ENCODE measurements around the gene RIPOR3.

The RIPOR3 gene

GRCh38 chr20:50670126-50670862, 21.0 kb downstream of the RIPOR3 start:
- Histone ChIP-seq H2AFZ (ENCODE audit: low read length) (no peak overlapping the region), H3K79me2 (ENCODE audit: insufficient read depth, low read length) (no peaks in the 10 kb centered on the region), H3K4me2 (ENCODE audit: low read length) (no peak overlapping the region)

DNA sequence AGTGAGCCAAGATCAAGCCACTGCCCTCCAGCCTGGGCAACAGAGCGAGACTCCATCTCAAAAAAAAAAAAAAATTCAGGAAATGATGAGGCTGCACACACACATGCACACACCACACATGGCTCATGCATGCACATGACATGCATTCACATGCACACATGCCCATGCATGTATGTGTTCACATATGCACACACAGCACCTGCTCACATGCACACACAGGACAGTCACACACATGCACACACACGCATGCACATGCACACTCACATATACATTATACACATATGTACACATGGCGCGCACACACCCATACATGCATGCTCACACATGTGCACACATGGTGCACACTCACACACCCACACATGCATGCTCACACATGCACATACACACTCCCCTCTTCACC, 22.5 kb downstream of the RIPOR3 start:
- no peak overlapping the region for H3K9ac ChIP-seq (ENCODE audit: low read length)
- no peaks in the 10 kb centered on the region for H3K4me1 ChIP-seq (ENCODE audit: insufficient read depth, low read length, severe bottlenecking)
- H3K9me3 ChIP-seq (ENCODE audit: low read length): no peaks in the 10 kb centered on the region
- H3K4me2 ChIP-seq (ENCODE audit: low read length): no peak overlapping the region
- no peak overlapping the region for H3K4me3 ChIP-seq (ENCODE audit: low read depth, low read length, poor library complexity, severe bottlenecking)
- no peaks in the 10 kb centered on the region for H4K20me1 ChIP-seq (ENCODE audit: insufficient read depth, low read length)
- TF ChIP-seq, protein P1, sequence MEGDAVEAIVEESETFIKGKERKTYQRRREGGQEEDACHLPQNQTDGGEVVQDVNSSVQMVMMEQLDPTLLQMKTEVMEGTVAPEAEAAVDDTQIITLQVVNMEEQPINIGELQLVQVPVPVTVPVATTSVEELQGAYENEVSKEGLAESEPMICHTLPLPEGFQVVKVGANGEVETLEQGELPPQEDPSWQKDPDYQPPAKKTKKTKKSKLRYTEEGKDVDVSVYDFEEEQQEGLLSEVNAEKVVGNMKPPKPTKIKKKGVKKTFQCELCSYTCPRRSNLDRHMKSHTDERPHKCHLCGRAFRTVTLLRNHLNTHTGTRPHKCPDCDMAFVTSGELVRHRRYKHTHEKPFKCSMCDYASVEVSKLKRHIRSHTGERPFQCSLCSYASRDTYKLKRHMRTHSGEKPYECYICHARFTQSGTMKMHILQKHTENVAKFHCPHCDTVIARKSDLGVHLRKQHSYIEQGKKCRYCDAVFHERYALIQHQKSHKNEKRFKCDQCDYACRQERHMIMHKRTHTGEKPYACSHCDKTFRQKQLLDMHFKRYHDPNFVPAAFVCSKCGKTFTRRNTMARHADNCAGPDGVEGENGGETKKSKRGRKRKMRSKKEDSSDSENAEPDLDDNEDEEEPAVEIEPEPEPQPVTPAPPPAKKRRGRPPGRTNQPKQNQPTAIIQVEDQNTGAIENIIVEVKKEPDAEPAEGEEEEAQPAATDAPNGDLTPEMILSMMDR (IDR thresholded peaks at IDR 0.05; ENCODE audit: low read length): no peak
- TF ChIP-seq EZH2 (IDR thresholded peaks at IDR 0.05; ENCODE audit: borderline replicate concordance, low read length): no peak
- H3K36me3 ChIP-seq (ENCODE audit: insufficient read depth, low read length): no peaks in the 10 kb centered on the region
- no peaks in the 10 kb centered on the region for H3K79me2 ChIP-seq (ENCODE audit: insufficient read depth, low read length)
- no peak overlapping the region for H3K27ac ChIP-seq (ENCODE audit: low read depth, low read length, poor library complexity, severe bottlenecking)
- H3K27me3 ChIP-seq (ENCODE audit: insufficient read depth, low read length): 0 out of 2 replicates have a peak, but pooled peaks cover 4% of the 10 kb centered on the region
- H3K9me2 ChIP-seq (ENCODE audit: low read depth, low read length): no peaks in the 10 kb centered on the region
- no peaks in the 10 kb centered on the region for H3F3A ChIP-seq (ENCODE audit: insufficient read depth, low read length)
- no peak overlapping the region for H2AFZ ChIP-seq (ENCODE audit: low read length)

More at GRCh38 chr20:50670126-50670862, 21.0 kb downstream of the RIPOR3 start:
- no peak for TF ChIP-seq EZH2 (IDR thresholded peaks at IDR 0.05; ENCODE audit: borderline replicate concordance, low read length)
- TF ChIP-seq, protein P1 (IDR thresholded peaks at IDR 0.05; ENCODE audit: low read length): no peak
- Histone ChIP-seq H3F3A (ENCODE audit: insufficient read depth, low read length) (no peaks in the 10 kb centered on the region), H3K9ac (ENCODE audit: low read length) (no peak overlapping the region), H3K27ac (ENCODE audit: low read depth, low read length, poor library complexity, severe bottlenecking) (no peak overlapping the region), H3K27me3 (ENCODE audit: insufficient read depth, low read length) (0 out of 2 replicates have a peak, but pooled peaks cover 4% of the 10 kb centered on the region), H4K20me1 (ENCODE audit: insufficient read depth, low read length) (no peaks in the 10 kb centered on the region), H3K9me2 (ENCODE audit: low read depth, low read length) (no peaks in the 10 kb centered on the region), H3K9me3 (ENCODE audit: low read length) (no peaks in the 10 kb centered on the region), H3K36me3 (ENCODE audit: insufficient read depth, low read length) (no peaks in the 10 kb centered on the region), H3K4me1 (ENCODE audit: insufficient read depth, low read length, severe bottlenecking) (no peaks in the 10 kb centered on the region), H3K4me3 (ENCODE audit: low read depth, low read length, poor library complexity, severe bottlenecking) (no peak overlapping the region)

- no peaks in the 10 kb centered on the region for H3K79me2 ChIP-seq (ENCODE audit: insufficient read depth, low read length)
- no peak overlapping the region for H3K4me2 ChIP-seq (ENCODE audit: low read length)
- no peaks in the 10 kb centered on the region for H4K20me1 ChIP-seq (ENCODE audit: insufficient read depth, low read length)
- H2AFZ ChIP-seq (ENCODE audit: low read length): no peak overlapping the region
- 0 out of 2 replicates have a peak, but pooled peaks cover 4% of the 10 kb centered on the region for H3K27me3 ChIP-seq (ENCODE audit: insufficient read depth, low read length)
- H3K27ac ChIP-seq (ENCODE audit: low read depth, low read length, poor library complexity, severe bottlenecking): no peak overlapping the region
- no peaks in the 10 kb centered on the region for H3K9me2 ChIP-seq (ENCODE audit: low read depth, low read length)
- TF ChIP-seq, protein P1 (IDR thresholded peaks at IDR 0.05; ENCODE audit: low read length): no peak
- TF ChIP-seq EZH2 (IDR thresholded peaks at IDR 0.05; ENCODE audit: borderline replicate concordance, low read length): no peak
- no peak overlapping the region for H3K9ac ChIP-seq (ENCODE audit: low read length)
- H3F3A ChIP-seq (ENCODE audit: insufficient read depth, low read length): no peaks in the 10 kb centered on the region
- no peaks in the 10 kb centered on the region for H3K36me3 ChIP-seq (ENCODE audit: insufficient read depth, low read length)
- no peaks in the 10 kb centered on the region for H3K9me3 ChIP-seq (ENCODE audit: low read length)
- no peaks in the 10 kb centered on the region for H3K4me1 ChIP-seq (ENCODE audit: insufficient read depth, low read length, severe bottlenecking)
- H3K4me3 ChIP-seq (ENCODE audit: low read depth, low read length, poor library complexity, severe bottlenecking): no peak overlapping the region
These were observed 23.0 kb downstream of the RIPOR3 start for GRCh38 chr20:50668326-50668725.
